Activated T-helper 1 cell treated with Interleukin-2 at 50 U/mL for 16 hours (primary cell): ENCODE results near the gene ALOX12B.
A peak's percentile ranks its signal among the peaks of the same experiment; 100 is the strongest.
"Not testable (repeated sequence)": the region's sequence is repeated elsewhere in the genome, so short reads cannot be mapped to it uniquely, and the experiment has no call there.

Source experiments
- DNase-seq: peaks from one replicate; pipeline ENCODE4 v3.0.0-alpha.2; 2020; ENCODE audit warnings: low read depth

ALOX12B gene

GRCh38 chr17:8118769-8119580, 31.5 kb upstream of the ALOX12B start:
- DNase-seq: peak; percentile 68

GRCh38 chr17:8117980-8118768, 30.7 kb upstream of the ALOX12B start, which contains the start of gene ALOXE3:
Gene ALOXE3, minus strand, starts transcription at chr17:8118514. Its CDS starts 524 bp downstream, at chr17:8117990.
- DNase-seq: no peak

- DNase-seq: no peak
Measured at GRCh38 chr17:8117367-8117979, 30.0 kb upstream of the ALOX12B start.

- no peak for DNase-seq
Measured at GRCh38 chr17:8116776-8117175, 29.3 kb upstream of the ALOX12B start.

- DNase-seq: no peak
Measured at GRCh38 chr17:8110907-8111306, 23.4 kb upstream of the ALOX12B start.

GRCh38 chr17:8110456-8110804, 22.9 kb upstream of the ALOX12B start:
- DNase-seq: no peak

- peak; percentile 73 for DNase-seq
Measured at GRCh38 chr17:8109661-8110455, 22.3 kb upstream of the ALOX12B start.

GRCh38 chr17:8108972-8109660, 21.6 kb upstream of the ALOX12B start:
- no peak for DNase-seq

- not testable (repeated sequence) for DNase-seq
Measured at GRCh38 chr17:8106980-8107379, 19.5 kb upstream of the ALOX12B start.

- no peak for DNase-seq
Measured at GRCh38 chr17:8105957-8106398, 18.5 kb upstream of the ALOX12B start.

GRCh38 chr17:8104911-8105310, 17.4 kb upstream of the ALOX12B start:
- DNase-seq: no peak

- no peak for DNase-seq
Measured at GRCh38 chr17:8103549-8103948, 16.0 kb upstream of the ALOX12B start.

- DNase-seq: no peak
Measured at GRCh38 chr17:8101721-8102120, 14.2 kb upstream of the ALOX12B start.

GRCh38 chr17:8100763-8101162, 13.2 kb upstream of the ALOX12B start:
- no peak for DNase-seq

- DNase-seq: no peak
Measured at GRCh38 chr17:8100111-8100510, 12.6 kb upstream of the ALOX12B start.

- DNase-seq: no peak
Measured at GRCh38 chr17:8096541-8096940, 9.0 kb upstream of the ALOX12B start.

- DNase-seq: no peak
Measured at GRCh38 chr17:8095361-8095760, 7.8 kb upstream of the ALOX12B start.

GRCh38 chr17:8091033-8091687, 3.6 kb upstream of the ALOX12B start:
- DNase-seq: no peak

- DNase-seq: no peak
Measured at GRCh38 chr17:8089728-8090127, 2.2 kb upstream of the ALOX12B start.

- DNase-seq: no peak
Measured at GRCh38 chr17:8087952-8088230, 375 bp upstream of the ALOX12B start.

GRCh38 chr17:8084250-8084649, 3.3 kb downstream of the ALOX12B start:
- no peak for DNase-seq
